ENCODE results near the gene MYO5B. TPM values are rescaled to one million over a fixed set of nuclear protein-coding genes. Genes with fewer than 3 reads are reported as not detected.

The MYO5B gene
- total RNA-seq, 1 experiment from 2014 or later = 32.1 TPM

GRCh38 chr18:49884465-49884864, 310.5 kb downstream of the MYO5B start:
- Histone ChIP-seq H3K4me2 (ENCODE audit: low read length) (no peak overlapping the region), H4K20me1 (ENCODE audit: insufficient read depth) (no peaks in the 10 kb centered on the region), H3K27ac (ENCODE audit: low read depth, low read length) (no peak overlapping the region), H3K27me3 (ENCODE audit: insufficient read depth, low read length) (no peaks in the 10 kb centered on the region), H3K9me2 (ENCODE audit: insufficient read depth) (no peaks in the 10 kb centered on the region), H3K4me3 (replicated peaks in 1 of 2; ENCODE audit: low read depth in 1 of 2, low read length in 2 of 2) (no peak overlapping the region), H3K9ac (ENCODE audit: low read length) (no peak overlapping the region), H3K79me2 (ENCODE audit: insufficient read depth, low read length) (no peaks in the 10 kb centered on the region), H3K36me3 (ENCODE audit: control insufficient read depth in 1 of 2, insufficient read depth in 2 of 2, low read length in 2 of 2) (no peaks in the 10 kb centered on the region), H3K9me3 (ENCODE audit: control insufficient read depth in 1 of 2, insufficient read depth in 1 of 2, low read depth in 1 of 2, low read length in 2 of 2) (no peaks in the 10 kb centered on the region), H2AFZ (ENCODE audit: low read depth, low read length, poor library complexity, severe bottlenecking) (no peak overlapping the region), H3K4me1 (ENCODE audit: control insufficient read depth in 1 of 2, insufficient read depth in 2 of 2, low read length in 2 of 2) (no peaks in the 10 kb centered on the region)
- DNase-seq (ENCODE audit: low read depth, low spot score) (no peak), ATAC-seq (no peak)
- RAD21 ChIA-PET (ENCODE audit: low non-redundant PET in 1 of 2, low total read pairs in 2 of 2, uncharacterized antibody in 2 of 2, unreplicated experiment in 2 of 2) = no interaction called here
- TF ChIP-seq, protein P1, sequence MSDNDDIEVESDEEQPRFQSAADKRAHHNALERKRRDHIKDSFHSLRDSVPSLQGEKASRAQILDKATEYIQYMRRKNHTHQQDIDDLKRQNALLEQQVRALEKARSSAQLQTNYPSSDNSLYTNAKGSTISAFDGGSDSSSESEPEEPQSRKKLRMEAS (IDR thresholded peaks at IDR 0.05) = no peak
- TF ChIP-seq TCF7L2 (IDR thresholded peaks at IDR 0.05; ENCODE audit: borderline replicate concordance, extremely low read depth, insufficient read depth, insufficient read length) (no peak), ELF1 (IDR thresholded peaks at IDR 0.05; ENCODE audit: borderline replicate concordance, low read depth) (no peak), SRF (IDR thresholded peaks at IDR 0.05; ENCODE audit: low read depth) (no peak), EGR1 (IDR thresholded peaks at IDR 0.05; ENCODE audit: low read depth) (no peak), ZNF274 (IDR thresholded peaks at IDR 0.05; ENCODE audit: low read depth, low read length) (no peak), SP1 (IDR thresholded peaks at IDR 0.05; ENCODE audit: low read depth) (no peak), CBX3 (IDR thresholded peaks at IDR 0.05; ENCODE audit: low read depth) (no peak), RAD21 (IDR thresholded peaks at IDR 0.05; ENCODE audit: low read depth) (no peak), POLR2AphosphoS5 (IDR thresholded peaks at IDR 0.05; ENCODE audit: low read depth, low read length) (no peak), CEBPB (IDR thresholded peaks at IDR 0.05; ENCODE audit: low read depth) (no peak), ATF3 (IDR thresholded peaks at IDR 0.05) (no peak), POLR2A (IDR thresholded peaks at IDR 0.05; ENCODE audit: borderline replicate concordance, extremely low read depth, insufficient read depth, insufficient read length) (no peak), REST (IDR thresholded peaks at IDR 0.05; ENCODE audit: low read depth) (no peak), EZH2phosphoT487 (IDR thresholded peaks at IDR 0.05; ENCODE audit: borderline replicate concordance) (no peak), EZH2 (IDR thresholded peaks at IDR 0.05) (no peak), SIN3A (IDR thresholded peaks at IDR 0.05; ENCODE audit: low read depth) (no peak), ZBTB33 (IDR thresholded peaks at IDR 0.05; ENCODE audit: extremely low read depth, insufficient replicate concordance, low read length) (no peak), YY1 (IDR thresholded peaks at IDR 0.05; ENCODE audit: extremely low read depth, insufficient replicate concordance, low read depth, low read length) (no peak)
- TF ChIP-seq, protein P2, sequence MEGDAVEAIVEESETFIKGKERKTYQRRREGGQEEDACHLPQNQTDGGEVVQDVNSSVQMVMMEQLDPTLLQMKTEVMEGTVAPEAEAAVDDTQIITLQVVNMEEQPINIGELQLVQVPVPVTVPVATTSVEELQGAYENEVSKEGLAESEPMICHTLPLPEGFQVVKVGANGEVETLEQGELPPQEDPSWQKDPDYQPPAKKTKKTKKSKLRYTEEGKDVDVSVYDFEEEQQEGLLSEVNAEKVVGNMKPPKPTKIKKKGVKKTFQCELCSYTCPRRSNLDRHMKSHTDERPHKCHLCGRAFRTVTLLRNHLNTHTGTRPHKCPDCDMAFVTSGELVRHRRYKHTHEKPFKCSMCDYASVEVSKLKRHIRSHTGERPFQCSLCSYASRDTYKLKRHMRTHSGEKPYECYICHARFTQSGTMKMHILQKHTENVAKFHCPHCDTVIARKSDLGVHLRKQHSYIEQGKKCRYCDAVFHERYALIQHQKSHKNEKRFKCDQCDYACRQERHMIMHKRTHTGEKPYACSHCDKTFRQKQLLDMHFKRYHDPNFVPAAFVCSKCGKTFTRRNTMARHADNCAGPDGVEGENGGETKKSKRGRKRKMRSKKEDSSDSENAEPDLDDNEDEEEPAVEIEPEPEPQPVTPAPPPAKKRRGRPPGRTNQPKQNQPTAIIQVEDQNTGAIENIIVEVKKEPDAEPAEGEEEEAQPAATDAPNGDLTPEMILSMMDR (IDR thresholded peaks at IDR 0.05 in 2 of 3, conservative IDR thresholded peaks at IDR 0.05 in 1 of 3; ENCODE audit: borderline replicate concordance in 1 of 3, insufficient read depth in 1 of 3, low read depth in 2 of 3, low read length in 2 of 3) = no peak
- no TSS peak for BruUV-seq (replicated peaks)
- intact Hi-C loops (cut with micrococcal nuclease) = loop anchor here (10.0 kb wide), 1 partner anchor 470 kb away; no protein-coding TSS in a partner anchor
- CTCF ChIA-PET = no interaction called here
- POLR2A ChIA-PET = no interaction called here
